HEK293 (cell line): Measurements from ENCODE around the gene HOXD1.

ENCODE experiments used
- EGR2 ChIP-seq: fragments of 450-650 bp; formaldehyde crosslinking; IDR thresholded peaks from 2 replicates; pipeline ENCODE4 v1.5.1; 2016; ENCODE audit warnings: low read depth, missing biosample characterization, missing genetic modification characterization
- KLF16 ChIP-seq: fragments of 450-650 bp; formaldehyde crosslinking; IDR thresholded peaks from 2 replicates; pipeline ENCODE4 v1.5.1; 2017; ENCODE audit warnings: missing biosample characterization, missing genetic modification characterization
- KLF7 ChIP-seq: fragments of 450-650 bp; formaldehyde crosslinking; IDR thresholded peaks from 2 replicates; pipeline ENCODE4 v1.5.1; 2016; ENCODE audit warnings: missing biosample characterization, missing genetic modification characterization, borderline replicate concordance
- MZF1 ChIP-seq: fragments of 450-650 bp; formaldehyde crosslinking; IDR thresholded peaks from 2 replicates; pipeline ENCODE4 v1.5.1; 2017; ENCODE audit warnings: missing biosample characterization, missing genetic modification characterization, borderline replicate concordance
- SP3 ChIP-seq: fragments of 450-650 bp; formaldehyde crosslinking; IDR thresholded peaks from 2 replicates; pipeline ENCODE4 v1.5.1; 2016; ENCODE audit warnings: missing biosample characterization, missing genetic modification characterization
- TCF7L2 ChIP-seq: IDR thresholded peaks from 2 replicates; pipeline ENCODE4 v1.6.1; 2011; ENCODE audit warnings: low read depth, mild to moderate bottlenecking, inconsistent platforms, low read length, moderate library complexity, borderline replicate concordance
- WT1 ChIP-seq: fragments of 450-650 bp; formaldehyde crosslinking; IDR thresholded peaks from 2 replicates; pipeline ENCODE4 v1.5.1; 2016; ENCODE audit warnings: missing biosample characterization, missing genetic modification characterization
- ZBTB1 ChIP-seq: fragments of 450-650 bp; formaldehyde crosslinking; IDR thresholded peaks from 2 replicates; pipeline ENCODE4 v1.5.1; 2016; ENCODE audit warnings: missing biosample characterization, missing genetic modification characterization
- ZNF138 ChIP-seq: fragments of 450-650 bp; formaldehyde crosslinking; IDR thresholded peaks from 2 replicates; pipeline ENCODE4 v1.5.1; 2016; ENCODE audit warnings: missing biosample characterization, missing genetic modification characterization, borderline replicate concordance
- ZNF174 ChIP-seq: fragments of 450-650 bp; formaldehyde crosslinking; IDR thresholded peaks from 2 replicates; pipeline ENCODE4 v1.5.0; 2017; ENCODE audit warnings: missing biosample characterization, mild to moderate bottlenecking, missing genetic modification characterization
- ZNF214 ChIP-seq: fragments of 450-650 bp; formaldehyde crosslinking; IDR thresholded peaks from 2 replicates; pipeline ENCODE4 v1.5.1; 2017; ENCODE audit warnings: missing biosample characterization, mild to moderate bottlenecking, missing genetic modification characterization, borderline replicate concordance
- ZNF366 ChIP-seq: fragments of 450-650 bp; formaldehyde crosslinking; conservative IDR thresholded peaks from 2 replicates; pipeline ENCODE4 v1.5.1; 2016; ENCODE audit warnings: missing biosample characterization, missing genetic modification characterization
- ZNF37A ChIP-seq: fragments of 450-650 bp; IDR thresholded peaks from 2 replicates; pipeline ENCODE4 v1.5.1; 2018; ENCODE audit warnings: missing biosample characterization, missing genetic modification characterization
- ZNF416 ChIP-seq: fragments of 450-650 bp; formaldehyde crosslinking; IDR thresholded peaks from 2 replicates; pipeline ENCODE4 v1.5.1; 2016; ENCODE audit warnings: missing biosample characterization, missing genetic modification characterization
- ZNF561 ChIP-seq: fragments of 450-650 bp; IDR thresholded peaks from 2 replicates; pipeline ENCODE4 v1.5.1; 2018; ENCODE audit warnings: missing biosample characterization, missing genetic modification characterization, borderline replicate concordance
- ZNF654 ChIP-seq: fragments of 450-650 bp; formaldehyde crosslinking; IDR thresholded peaks from 2 replicates; pipeline ENCODE4 v1.5.1; 2016; ENCODE audit warnings: low read depth, missing biosample characterization, missing genetic modification characterization
- ZNF768 ChIP-seq: fragments of 450-650 bp; formaldehyde crosslinking; IDR thresholded peaks from 2 replicates; pipeline ENCODE4 v1.5.1; 2018; ENCODE audit warnings: missing biosample characterization, mild to moderate bottlenecking, missing genetic modification characterization
- ZNF777 ChIP-seq: fragments of 450-650 bp; formaldehyde crosslinking; IDR thresholded peaks from 2 replicates; pipeline ENCODE4 v1.5.1; 2017; ENCODE audit warnings: missing biosample characterization, missing genetic modification characterization, borderline replicate concordance
- TF ChIP-seq, protein P1 (sequence below): fragments of 450-650 bp; formaldehyde crosslinking; IDR thresholded peaks from 2 replicates; pipeline ENCODE4 v1.5.1; 2016; ENCODE audit warnings: missing biosample characterization, missing genetic modification characterization
- TF ChIP-seq, protein P2 (sequence below): fragments of 450-650 bp; formaldehyde crosslinking; IDR thresholded peaks from 2 replicates; pipeline ENCODE4 v1.5.1; 2016; ENCODE audit warnings: missing biosample characterization, missing genetic modification characterization
- TF ChIP-seq, protein P3 (sequence below): fragments of 450-650 bp; IDR thresholded peaks from 2 replicates; pipeline ENCODE4 v1.5.1; 2018; ENCODE audit warnings: missing biosample characterization, mild to moderate bottlenecking, missing genetic modification characterization
- TF ChIP-seq, protein P4 (sequence below): fragments of 450-650 bp; formaldehyde crosslinking; IDR thresholded peaks from 2 replicates; pipeline ENCODE4 v1.5.1; 2016; ENCODE audit warnings: missing biosample characterization, missing genetic modification characterization
- TF ChIP-seq, protein P5 (sequence below): fragments of 450-650 bp; formaldehyde crosslinking; IDR thresholded peaks from 2 replicates; pipeline ENCODE4 v1.5.1; 2016; ENCODE audit warnings: missing biosample characterization, missing genetic modification characterization
- TF ChIP-seq, protein P6 (sequence below): fragments of 450-650 bp; formaldehyde crosslinking; IDR thresholded peaks from 2 replicates; pipeline ENCODE4 v1.5.1; 2016; ENCODE audit warnings: missing biosample characterization, missing genetic modification characterization
- TF ChIP-seq, protein P7 (sequence below): fragments of 450-650 bp; formaldehyde crosslinking; conservative IDR thresholded peaks from 2 replicates; pipeline ENCODE4 v1.5.1; 2016; ENCODE audit warnings: low read depth, missing biosample characterization, missing genetic modification characterization

The HOXD1 gene

DNA sequence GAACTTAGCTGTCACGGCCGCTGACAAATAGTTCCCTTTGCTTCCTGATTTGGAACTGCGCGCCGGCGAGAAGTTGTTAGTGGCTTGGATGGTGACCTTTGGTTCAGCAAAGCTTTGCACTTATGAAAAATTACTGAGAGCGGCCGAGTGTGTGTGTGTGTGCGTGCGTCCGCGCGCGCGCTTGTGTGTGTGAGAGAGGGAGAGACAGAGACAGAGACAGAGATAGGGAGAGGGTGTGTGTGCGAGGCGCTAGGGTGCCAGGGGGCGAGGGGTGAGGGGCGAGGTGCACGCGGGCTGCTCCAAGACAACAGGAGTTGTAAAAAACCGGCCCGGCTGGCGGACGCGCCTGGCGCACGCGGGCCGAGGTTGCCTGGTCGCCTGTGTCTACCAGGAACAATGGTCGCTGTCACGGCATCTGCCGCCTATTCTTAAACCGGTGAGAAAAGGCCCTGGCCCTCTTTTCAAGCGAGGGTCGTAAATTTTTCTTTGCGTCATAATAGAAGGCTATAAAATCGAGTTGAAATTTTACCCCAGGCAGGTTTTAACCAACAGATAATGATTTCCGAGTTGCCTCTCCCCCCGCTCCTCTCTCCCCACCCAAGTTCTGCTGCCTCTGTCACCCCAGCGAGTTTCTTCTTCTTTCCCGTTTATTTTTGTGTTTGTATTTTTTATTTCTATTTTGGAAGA, 30.8 kb upstream of the HOXD1 start (continued):
- TF ChIP-seq, protein P1, sequence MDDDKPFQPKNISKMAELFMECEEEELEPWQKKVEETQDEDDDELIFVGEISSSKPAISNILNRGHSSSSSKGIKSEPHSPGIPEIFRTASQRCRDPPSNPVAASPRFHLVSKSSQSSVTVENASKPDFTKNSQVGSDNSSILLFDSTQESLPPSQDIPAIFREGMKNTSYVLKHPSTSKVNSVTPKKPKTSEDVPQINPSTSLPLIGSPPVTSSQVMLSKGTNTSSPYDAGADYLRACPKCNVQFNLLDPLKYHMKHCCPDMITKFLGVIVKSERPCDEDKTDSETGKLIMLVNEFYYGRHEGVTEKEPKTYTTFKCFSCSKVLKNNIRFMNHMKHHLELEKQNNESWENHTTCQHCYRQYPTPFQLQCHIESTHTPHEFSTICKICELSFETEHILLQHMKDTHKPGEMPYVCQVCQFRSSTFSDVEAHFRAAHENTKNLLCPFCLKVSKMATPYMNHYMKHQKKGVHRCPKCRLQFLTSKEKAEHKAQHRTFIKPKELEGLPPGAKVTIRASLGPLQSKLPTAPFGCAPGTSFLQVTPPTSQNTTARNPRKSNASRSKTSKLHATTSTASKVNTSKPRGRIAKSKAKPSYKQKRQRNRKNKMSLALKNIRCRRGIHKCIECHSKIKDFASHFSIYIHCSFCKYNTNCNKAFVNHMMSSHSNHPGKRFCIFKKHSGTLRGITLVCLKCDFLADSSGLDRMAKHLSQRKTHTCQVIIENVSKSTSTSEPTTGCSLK (tag by site-specific recombination) = no peak
- TF ChIP-seq, protein P2, sequence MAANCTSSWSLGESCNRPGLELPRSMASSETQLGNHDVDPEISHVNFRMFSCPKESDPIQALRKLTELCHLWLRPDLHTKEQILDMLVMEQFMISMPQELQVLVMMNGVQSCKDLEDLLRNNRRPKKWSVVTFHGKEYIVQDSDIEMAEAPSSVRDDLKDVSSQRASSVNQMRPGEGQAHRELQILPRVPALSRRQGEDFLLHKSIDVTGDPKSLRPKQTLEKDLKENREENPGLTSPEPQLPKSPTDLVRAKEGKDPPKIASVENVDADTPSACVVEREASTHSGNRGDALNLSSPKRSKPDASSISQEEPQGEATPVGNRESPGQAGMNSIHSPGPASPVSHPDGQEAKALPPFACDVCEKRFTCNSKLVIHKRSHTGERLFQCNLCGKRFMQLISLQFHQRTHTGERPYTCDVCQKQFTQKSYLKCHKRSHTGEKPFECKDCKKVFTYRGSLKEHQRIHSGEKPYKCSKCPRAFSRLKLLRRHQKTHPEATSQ = no peak
- TF ChIP-seq, protein P3, sequence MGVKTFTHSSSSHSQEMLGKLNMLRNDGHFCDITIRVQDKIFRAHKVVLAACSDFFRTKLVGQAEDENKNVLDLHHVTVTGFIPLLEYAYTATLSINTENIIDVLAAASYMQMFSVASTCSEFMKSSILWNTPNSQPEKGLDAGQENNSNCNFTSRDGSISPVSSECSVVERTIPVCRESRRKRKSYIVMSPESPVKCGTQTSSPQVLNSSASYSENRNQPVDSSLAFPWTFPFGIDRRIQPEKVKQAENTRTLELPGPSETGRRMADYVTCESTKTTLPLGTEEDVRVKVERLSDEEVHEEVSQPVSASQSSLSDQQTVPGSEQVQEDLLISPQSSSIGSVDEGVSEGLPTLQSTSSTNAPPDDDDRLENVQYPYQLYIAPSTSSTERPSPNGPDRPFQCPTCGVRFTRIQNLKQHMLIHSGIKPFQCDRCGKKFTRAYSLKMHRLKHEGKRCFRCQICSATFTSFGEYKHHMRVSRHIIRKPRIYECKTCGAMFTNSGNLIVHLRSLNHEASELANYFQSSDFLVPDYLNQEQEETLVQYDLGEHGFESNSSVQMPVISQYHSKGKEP (tag by site-specific recombination) = peak; percentile 37; the same call in 1 of the 2 replicates
- TF ChIP-seq ZNF561 (tag by site-specific recombination) (no peak), KLF16 (tag by site-specific recombination) (peak; percentile 30; the same call in 1 of the 2 replicates), ZNF416 (tag by site-specific recombination) (no peak), ZNF214 (tag by site-specific recombination) (no peak), KLF7 (tag by site-specific recombination) (no peak), ZNF37A (tag by site-specific recombination) (no peak), SP3 (tag by site-specific recombination) (no peak), WT1 (peak; percentile 55), MZF1 (tag by site-specific recombination) (no peak), ZNF174 (tag by site-specific recombination) (no peak), ZNF654 (tag by site-specific recombination) (no peak), ZBTB1 (tag by site-specific recombination) (no peak; the same call in 1 of the 2 replicates), ZNF366 (tag by site-specific recombination) (peak; percentile 62; the same call in 1 of the 2 replicates), ZNF138 (tag by site-specific recombination) (no peak), ZNF768 (tag by site-specific recombination) (no peak), ZNF777 (tag by site-specific recombination) (no peak; the same call in 1 of the 2 replicates), TCF7L2 (peak; percentile 83), EGR2 (no peak)
- TF ChIP-seq, protein P4, sequence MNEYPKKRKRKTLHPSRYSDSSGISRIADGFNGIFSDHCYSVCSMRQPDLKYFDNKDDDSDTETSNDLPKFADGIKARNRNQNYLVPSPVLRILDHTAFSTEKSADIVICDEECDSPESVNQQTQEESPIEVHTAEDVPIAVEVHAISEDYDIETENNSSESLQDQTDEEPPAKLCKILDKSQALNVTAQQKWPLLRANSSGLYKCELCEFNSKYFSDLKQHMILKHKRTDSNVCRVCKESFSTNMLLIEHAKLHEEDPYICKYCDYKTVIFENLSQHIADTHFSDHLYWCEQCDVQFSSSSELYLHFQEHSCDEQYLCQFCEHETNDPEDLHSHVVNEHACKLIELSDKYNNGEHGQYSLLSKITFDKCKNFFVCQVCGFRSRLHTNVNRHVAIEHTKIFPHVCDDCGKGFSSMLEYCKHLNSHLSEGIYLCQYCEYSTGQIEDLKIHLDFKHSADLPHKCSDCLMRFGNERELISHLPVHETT (tag by site-specific recombination) = peak; percentile 45; the same call in 1 of the 2 replicates
- TF ChIP-seq, protein P5, sequence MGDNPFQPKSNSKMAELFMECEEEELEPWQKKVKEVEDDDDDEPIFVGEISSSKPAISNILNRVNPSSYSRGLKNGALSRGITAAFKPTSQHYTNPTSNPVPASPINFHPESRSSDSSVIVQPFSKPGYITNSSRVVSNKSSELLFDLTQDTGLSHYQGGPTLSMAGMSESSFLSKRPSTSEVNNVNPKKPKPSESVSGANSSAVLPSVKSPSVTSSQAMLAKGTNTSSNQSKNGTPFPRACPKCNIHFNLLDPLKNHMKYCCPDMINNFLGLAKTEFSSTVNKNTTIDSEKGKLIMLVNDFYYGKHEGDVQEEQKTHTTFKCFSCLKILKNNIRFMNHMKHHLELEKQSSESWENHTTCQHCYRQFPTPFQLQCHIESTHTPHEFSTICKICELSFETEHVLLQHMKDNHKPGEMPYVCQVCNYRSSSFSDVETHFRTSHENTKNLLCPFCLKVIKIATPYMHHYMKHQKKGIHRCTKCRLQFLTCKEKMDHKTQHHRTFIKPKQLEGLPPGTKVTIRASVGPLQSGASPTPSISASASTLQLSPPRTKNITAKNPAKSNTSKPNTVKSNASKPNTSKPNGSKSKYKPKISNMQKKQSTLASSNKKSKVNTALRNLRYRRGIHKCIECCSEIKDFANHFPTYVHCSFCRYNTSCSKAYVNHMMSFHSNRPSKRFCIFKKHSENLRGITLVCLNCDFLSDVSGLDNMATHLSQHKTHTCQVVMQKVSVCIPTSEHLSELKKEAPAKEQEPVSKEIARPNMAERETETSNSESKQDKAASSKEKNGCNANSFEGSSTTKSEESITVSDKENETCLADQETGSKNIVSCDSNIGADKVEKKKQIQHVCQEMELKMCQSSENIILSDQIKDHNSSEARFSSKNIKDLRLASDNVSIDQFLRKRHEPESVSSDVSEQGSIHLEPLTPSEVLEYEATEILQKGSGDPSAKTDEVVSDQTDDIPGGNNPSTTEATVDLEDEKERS (tag by site-specific recombination) = no peak
- TF ChIP-seq, protein P6, sequence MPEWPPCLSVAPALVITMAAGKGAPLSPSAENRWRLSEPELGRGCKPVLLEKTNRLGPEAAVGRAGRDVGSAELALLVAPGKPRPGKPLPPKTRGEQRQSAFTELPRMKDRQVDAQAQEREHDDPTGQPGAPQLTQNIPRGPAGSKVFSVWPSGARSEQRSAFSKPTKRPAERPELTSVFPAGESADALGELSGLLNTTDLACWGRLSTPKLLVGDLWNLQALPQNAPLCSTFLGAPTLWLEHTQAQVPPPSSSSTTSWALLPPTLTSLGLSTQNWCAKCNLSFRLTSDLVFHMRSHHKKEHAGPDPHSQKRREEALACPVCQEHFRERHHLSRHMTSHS (tag by site-specific recombination) = no peak
- TF ChIP-seq, protein P7, sequence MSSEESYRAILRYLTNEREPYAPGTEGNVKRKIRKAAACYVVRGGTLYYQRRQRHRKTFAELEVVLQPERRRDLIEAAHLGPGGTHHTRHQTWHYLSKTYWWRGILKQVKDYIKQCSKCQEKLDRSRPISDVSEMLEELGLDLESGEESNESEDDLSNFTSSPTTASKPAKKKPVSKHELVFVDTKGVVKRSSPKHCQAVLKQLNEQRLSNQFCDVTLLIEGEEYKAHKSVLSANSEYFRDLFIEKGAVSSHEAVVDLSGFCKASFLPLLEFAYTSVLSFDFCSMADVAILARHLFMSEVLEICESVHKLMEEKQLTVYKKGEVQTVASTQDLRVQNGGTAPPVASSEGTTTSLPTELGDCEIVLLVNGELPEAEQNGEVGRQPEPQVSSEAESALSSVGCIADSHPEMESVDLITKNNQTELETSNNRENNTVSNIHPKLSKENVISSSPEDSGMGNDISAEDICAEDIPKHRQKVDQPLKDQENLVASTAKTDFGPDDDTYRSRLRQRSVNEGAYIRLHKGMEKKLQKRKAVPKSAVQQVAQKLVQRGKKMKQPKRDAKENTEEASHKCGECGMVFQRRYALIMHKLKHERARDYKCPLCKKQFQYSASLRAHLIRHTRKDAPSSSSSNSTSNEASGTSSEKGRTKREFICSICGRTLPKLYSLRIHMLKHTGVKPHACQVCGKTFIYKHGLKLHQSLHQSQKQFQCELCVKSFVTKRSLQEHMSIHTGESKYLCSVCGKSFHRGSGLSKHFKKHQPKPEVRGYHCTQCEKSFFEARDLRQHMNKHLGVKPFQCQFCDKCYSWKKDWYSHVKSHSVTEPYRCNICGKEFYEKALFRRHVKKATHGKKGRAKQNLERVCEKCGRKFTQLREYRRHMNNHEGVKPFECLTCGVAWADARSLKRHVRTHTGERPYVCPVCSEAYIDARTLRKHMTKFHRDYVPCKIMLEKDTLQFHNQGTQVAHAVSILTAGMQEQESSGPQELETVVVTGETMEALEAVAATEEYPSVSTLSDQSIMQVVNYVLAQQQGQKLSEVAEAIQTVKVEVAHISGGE (tag by site-specific recombination) = no peak
